GM12878 (cell line): ENCODE measurements around the gene NEXN. TPM values are rescaled to one million over a fixed set of nuclear protein-coding genes. Genes with fewer than 3 reads are reported as not detected.

ENCODE experiments used
- ATAC-seq: fragments of 200-7000 bp; cut with Tn5 transposase; 3 replicates; pipeline ENCODE4 v1.9.1; 2020; ENCODE audit warnings: mild to moderate bottlenecking, moderate library complexity
- BruUV-seq: library from RNA; stranded (reverse); fragments of 400-500 nt; replicated peaks from 2 replicates; lab custom pipeline; 2021; lab: Mats Ljungman, UMichigan
- CTCF ChIA-PET: fragments of 300-600 bp; sonication (Branson Sonifier 250); formaldehyde crosslinking; extraction: SDS; loops from one replicate; lab custom pipeline; 2021; ENCODE audit warnings: inconsistent platforms; lab: Yijun Ruan, JAX
- POLR2A ChIA-PET: fragments of 350-600 bp; formaldehyde crosslinking; extraction: SDS; loops from one replicate; lab custom pipeline; 2021; ENCODE audit warnings: inconsistent platforms; lab: Charles Lee
- RAD21 ChIA-PET: fragments of 300-600 bp; sonication (Branson Sonifier 250); formaldehyde crosslinking; loops from one replicate; lab custom pipeline; 2023; ENCODE audit warnings: antibody characterized with exemption; ENCODE audit not compliant: unreplicated experiment; lab: Charles Lee
- SMC1A ChIA-PET: fragments of 300-600 bp; sonication (Branson Sonifier 250); formaldehyde crosslinking; loops from one replicate; lab custom pipeline; 2023; ENCODE audit not compliant: unreplicated experiment, uncharacterized antibody; lab: Charles Lee
- DNase-seq: peaks from one replicate; pipeline ENCODE4 v3.0.0-alpha.2; 2011; ENCODE audit warnings: low read depth, low spot score
- FAIRE-seq: peaks from 3 replicates; lab custom pipeline; 2011; peaks lifted over from hg19 to GRCh38; lab: Jason Lieb, UNC
- H2AFZ ChIP-seq: 2 replicates; pipeline ENCODE4 v1.6.0; 2011; ENCODE audit warnings: low read depth, low read length, control low read depth; ENCODE audit not compliant: control insufficient read depth
- H3K27ac ChIP-seq: 2 replicates; pipeline ENCODE4 v1.5.1; 2011; ENCODE audit warnings: control low read depth; ENCODE audit not compliant: control insufficient read depth, insufficient read depth
- H3K27me3 ChIP-seq, 2 experiments: replicated peaks in 1 of 2; 2 replicates each; pipeline versions ENCODE4 v1.6.0 to v1.6.1; 2011; ENCODE audit warnings: low read length in 1 of 2; ENCODE audit not compliant: control insufficient read depth in 2 of 2, insufficient read depth in 2 of 2
- H3K36me3 ChIP-seq, 2 experiments: 2 replicates each; pipeline ENCODE4 v1.5.1; 2011; ENCODE audit warnings: low read length in 1 of 2; ENCODE audit not compliant: control insufficient read depth in 2 of 2, insufficient read depth in 2 of 2
- H3K4me1 ChIP-seq: 2 replicates; pipeline ENCODE4 v1.6.1; 2011; ENCODE audit warnings: mild to moderate bottlenecking, low read length, moderate library complexity, mixed read lengths; ENCODE audit not compliant: control insufficient read depth, insufficient read depth
- H3K4me2 ChIP-seq: 2 replicates; pipeline ENCODE4 v1.6.0; 2011; ENCODE audit warnings: control low read depth; ENCODE audit not compliant: control insufficient read depth, insufficient read depth
- H3K4me3 ChIP-seq: fragments of 200-600 bp; sonication (generic); 2 replicates; pipeline ENCODE4 v1.5.1; 2016
- H3K79me2 ChIP-seq: 2 replicates; pipeline ENCODE4 v1.6.0; 2011; ENCODE audit warnings: low read length; ENCODE audit not compliant: control insufficient read depth, insufficient read depth
- H3K9ac ChIP-seq: 2 replicates; pipeline ENCODE4 v1.8.0; 2011; ENCODE audit warnings: low read length, control low read depth, mixed read lengths; ENCODE audit not compliant: control insufficient read depth, insufficient read depth
- H3K9me3 ChIP-seq: replicated peaks from 3 replicates; pipeline ENCODE4 v1.5.1; 2011; ENCODE audit warnings: mild to moderate bottlenecking, low read length; ENCODE audit not compliant: control insufficient read depth, insufficient read depth
- H4K20me1 ChIP-seq: 2 replicates; pipeline ENCODE4 v1.6.0; 2011; ENCODE audit not compliant: control insufficient read depth, insufficient read depth
- BHLHE40 ChIP-seq, 2 experiments: fragments of 450-650 bp in 1 of 2; IDR thresholded peaks; 2 replicates each; pipeline ENCODE4 v1.6.1; 2011 to 2017; ENCODE audit warnings: low read depth in 2 of 2, borderline replicate concordance in 1 of 2, improper control_type of control experiment in 1 of 2, low read length in 1 of 2, mild to moderate bottlenecking in 1 of 2
- ESRRA ChIP-seq: IDR thresholded peaks from 2 replicates; pipeline ENCODE4 v1.6.1; 2012; ENCODE audit warnings: mild to moderate bottlenecking, low read length, improper control_type of control experiment
- HDAC6 ChIP-seq: fragments of 200-600 bp; sonication (generic); IDR thresholded peaks from one replicate; pipeline ENCODE4 v1.8.0; 2017; ENCODE audit warnings: antibody characterized with exemption; ENCODE audit not compliant: unreplicated experiment
- MLLT1 ChIP-seq: fragments of 450-650 bp; IDR thresholded peaks from 2 replicates; pipeline ENCODE4 v1.6.1; 2016; ENCODE audit warnings: mild to moderate bottlenecking
- NKRF ChIP-seq: fragments of 450-650 bp; conservative IDR thresholded peaks from 2 replicates; pipeline ENCODE4 v1.6.1; 2017; ENCODE audit warnings: mild to moderate bottlenecking, moderate library complexity
- POLR2AphosphoS5 ChIP-seq: IDR thresholded peaks from 2 replicates; pipeline ENCODE4 v1.6.1; 2011; ENCODE audit warnings: mild to moderate bottlenecking, low read length, inconsistent platforms
- ZBTB40 ChIP-seq: fragments of 450-650 bp; IDR thresholded peaks from 2 replicates; pipeline ENCODE4 v1.6.1; 2016; ENCODE audit warnings: mild to moderate bottlenecking, moderate library complexity, borderline replicate concordance
- WGBS: methylation state at CpG from one replicate; pipeline ENCODE4 v1.1.6; 2016; ENCODE audit warnings: low lambda C conversion rate; ENCODE audit not compliant: insufficient replicate concordance, insufficient coverage; ENCODE audit errors: missing lambda C conversion rate; 5-methylcytosine and 5-hydroxymethylcytosine counted together
- in situ Hi-C: fragments of 300-500 bp; cut with MboI; formaldehyde crosslinking; loops from 9 replicates; pipeline ENCODE4 v1.14.3; 2018; ENCODE audit warnings: mixed read lengths
- intact Hi-C: fragments of 100-400 bp; cut with micrococcal nuclease; formaldehyde crosslinking; loops from one replicate; pipeline ENCODE4 v1.14.2; 2022; ENCODE audit not compliant: unreplicated experiment
- polyA plus RNA-seq, 11 experiments: library from polyadenylated mRNA; depleted of rRNA in 4 of 11; unstranded in 6 of 11; stranded (reverse) in 5 of 11; fragments of >200 nt; fragmentation: Nextera tagmentation in 4 of 11; fragmentation: Illumina TruSeq in 1 of 11; extraction: Ambion mirVana in 4 of 11; extraction: Trizol in 1 of 11; gene quantifications; 1 replicate in 1 of 11; 2 replicates in 10 of 11; pipeline versions ENCODE4 v1.2.1 to v1.2.3, GENCODE V29; 2011 to 2016; ENCODE audit warnings: inconsistent platforms in 2 of 11, missing spikeins in 2 of 11, low read depth in 1 of 11
- total RNA-seq, 4 experiments: library from RNA; depleted of rRNA in 3 of 4; stranded (reverse); fragments of >200 nt in 3 of 4; fragmentation: Illumina TruSeq in 1 of 4; extraction: Trizol in 1 of 4; gene quantifications; 2 replicates each; pipeline versions ENCODE4 v1.2.1 to v1.2.3, GENCODE V29; 2013 to 2021

The NEXN gene
- total and polyA plus RNA-seq, 10 of the 15 experiments (the other 5 are each of a cell fraction or from before 2014, with no cell fraction given): 2.5 to 46.6 (median 15.4) TPM

- FAIRE-seq (no peak), DNase-seq (no peak), ATAC-seq (peak; percentile 2; the same call in 2 of the 3 replicates)
- SMC1A ChIA-PET: interaction anchor here (0.6 to 1.0 kb wide), 2 partner anchors 9 to 16 kb away, joined by 3 to 4 read pairs; no protein-coding TSS in a partner anchor
- H3K9me3 ChIP-seq: no peaks in the 10 kb centered on the region
- intact Hi-C loops: no loop called here
- peaks cover 0 to 16% of the 10 kb centered on the region in 2 experiments for H3K36me3 ChIP-seq
- WGBS: 63% methylated on average over 3 of the region's 3 CpGs
- POLR2A ChIA-PET: interaction anchor here (0.6 to 11.4 kb wide), 4 partner anchors 32 to 652 kb away, joined by 3 to 312 read pairs (median 6); partner anchors contain the start of gene DNAJB4
- no peaks in the 10 kb centered on the region; the same call in 1 of the 2 replicates for H3K4me1 ChIP-seq
- H3K9ac ChIP-seq: no peak overlapping the region
- peak overlapping the region; percentile 61; the same call in 1 of the 2 replicates for H3K4me2 ChIP-seq
- no TSS peak for BruUV-seq
- peaks cover 17% of the 10 kb centered on the region for H4K20me1 ChIP-seq
- H3K27me3 ChIP-seq: no peaks in the 10 kb centered on the region
- no peak overlapping the region for H3K4me3 ChIP-seq
- H3K79me2 ChIP-seq: peaks cover 92% of the 10 kb centered on the region
- no peak for TF ChIP-seq MLLT1
- TF ChIP-seq BHLHE40 (IDR thresholded peaks at IDR 0.05; ENCODE audit: borderline replicate concordance in 1 of 2, low read depth in 2 of 2, low read length in 1 of 2): no peak
- no peak for TF ChIP-seq NKRF
- no peak for TF ChIP-seq ESRRA
- TF ChIP-seq HDAC6: no peak
- no peak for TF ChIP-seq POLR2AphosphoS5
- no peak for TF ChIP-seq ZBTB40
- H3K27ac ChIP-seq: no peak overlapping the region
- no peak overlapping the region for H2AFZ ChIP-seq
- in situ Hi-C loops: no loop called here
- RAD21 ChIA-PET: interaction anchor here (1.3 kb wide), 1 partner anchor 33 kb away, joined by 3 read pairs; the partner anchor contains the start of gene DNAJB4
- CTCF ChIA-PET: interaction anchor here (1.5 kb wide), 1 partner anchor 142 kb away, joined by 7 read pairs; no protein-coding TSS in a partner anchor
Observed at GRCh38 chr1:77972080-77972479, 83.7 kb downstream of the NEXN start.
